ENCODE data around the gene GABRR2.

- TF ChIP-seq CTCF (conservative IDR thresholded peaks at IDR 0.05) (no peak), ZFX (IDR thresholded peaks at IDR 0.05) (no peak)
Observed at GRCh38 chr6:89313006-89313405, 2.1 kb downstream of the GABRR2 start.

Data from C4-2B (cell line).